SK-N-MC (cell line): Measurements from ENCODE around the gene AHRR.

Experiments used
- EZH2 ChIP-seq: fragments of 200-600 bp; sonication (generic); IDR thresholded peaks from one replicate; pipeline ENCODE4 v1.6.1; 2017; ENCODE audit warnings: antibody characterized with exemption
- FOXP2 ChIP-seq: optimal IDR thresholded peaks from 2 replicates; pipeline ENCODE3; 2011; ENCODE audit warnings: mild to moderate bottlenecking, moderate library complexity; ENCODE audit not compliant: insufficient read depth; ENCODE audit errors: extremely low read length, control extremely low read depth
- POLR2AphosphoS5 ChIP-seq: IDR thresholded peaks from 2 replicates; pipeline ENCODE4 v1.6.1; 2012; ENCODE audit warnings: mild to moderate bottlenecking, low read depth, low read length, borderline replicate concordance

GRCh38 chr5:350355-350754 is 28.8 kb downstream of the AHRR start:
- TF ChIP-seq FOXP2 (no peak), EZH2 (no peak), POLR2AphosphoS5 (no peak)
